Measurements from ENCODE around the gene HMCN1.

Gene HMCN1

GRCh38 chr1:185722098-185722497, 12.1 kb upstream of the HMCN1 start:
- Mint-ChIP-seq H3K27me3 (peaks cover 26% of the 10 kb centered on the region), H3K9me3 (no peaks in the 10 kb centered on the region), H3K4me1 (ENCODE audit: low read depth) (no peaks in the 10 kb centered on the region), H3K4me3 (no peak overlapping the region), H3K27ac (no peak overlapping the region), H3K36me3 (ENCODE audit: low read depth) (no peaks in the 10 kb centered on the region)

GRCh38 chr1:185727726-185728125, 6.5 kb upstream of the HMCN1 start:
- no peak overlapping the region for H3K4me3 Mint-ChIP-seq

GRCh38 chr1:185731446-185731845, 2.7 kb upstream of the HMCN1 start:
- H3K4me1 Mint-ChIP-seq (ENCODE audit: low read depth), result peaks cover 17% of the 10 kb centered on the region
- H3K27me3 Mint-ChIP-seq, result peaks cover 65% of the 10 kb centered on the region
- peaks cover 10% of the 10 kb centered on the region for H3K36me3 Mint-ChIP-seq (ENCODE audit: low read depth)
- H3K4me3 Mint-ChIP-seq, result no peak overlapping the region
- H3K27ac Mint-ChIP-seq, result no peak overlapping the region
- H3K9me3 Mint-ChIP-seq, result peaks cover 22% of the 10 kb centered on the region

More at GRCh38 chr1:185727726-185728125, 6.5 kb upstream of the HMCN1 start:
- peaks cover 10% of the 10 kb centered on the region for H3K36me3 Mint-ChIP-seq (ENCODE audit: low read depth)
- no peaks in the 10 kb centered on the region for H3K4me1 Mint-ChIP-seq (ENCODE audit: low read depth)
- no peak overlapping the region for H3K27ac Mint-ChIP-seq
- H3K9me3 Mint-ChIP-seq, result peaks cover 22% of the 10 kb centered on the region
- H3K27me3 Mint-ChIP-seq, result peaks cover 39% of the 10 kb centered on the region

GRCh38 chr1:185732951-185733350, 1.2 kb upstream of the HMCN1 start:
- peaks cover 17% of the 10 kb centered on the region for H3K4me1 Mint-ChIP-seq (ENCODE audit: low read depth)
- peaks cover 69% of the 10 kb centered on the region for H3K27me3 Mint-ChIP-seq
- H3K4me3 Mint-ChIP-seq, result no peak overlapping the region
- peaks cover 22% of the 10 kb centered on the region for H3K9me3 Mint-ChIP-seq
- H3K36me3 Mint-ChIP-seq (ENCODE audit: low read depth), result peaks cover 10% of the 10 kb centered on the region
- no peak overlapping the region for H3K27ac Mint-ChIP-seq

- H3K4me1 Mint-ChIP-seq (ENCODE audit: low read depth), result peaks cover 17% of the 10 kb centered on the region
- peaks cover 21% of the 10 kb centered on the region for H3K9me3 Mint-ChIP-seq
- peaks cover 10% of the 10 kb centered on the region for H3K36me3 Mint-ChIP-seq (ENCODE audit: low read depth)
- peak overlapping the region; percentile 67 for H3K4me3 Mint-ChIP-seq
- H3K27ac Mint-ChIP-seq, result no peak overlapping the region
- H3K27me3 Mint-ChIP-seq, result peaks cover 74% of the 10 kb centered on the region
Measured at GRCh38 chr1:185734929-185735700, 924 bp downstream of the HMCN1 start.

- Mint-ChIP-seq H3K4me3 (no peak overlapping the region), H3K27me3 (peaks cover 75% of the 10 kb centered on the region), H3K9me3 (peaks cover 19% of the 10 kb centered on the region), H3K27ac (no peak overlapping the region), H3K36me3 (ENCODE audit: low read depth) (peaks cover 9% of the 10 kb centered on the region), H3K4me1 (ENCODE audit: low read depth) (peaks cover 17% of the 10 kb centered on the region)
Measured at GRCh38 chr1:185735701-185736064, 1.5 kb downstream of the HMCN1 start.

- Mint-ChIP-seq H3K36me3 (ENCODE audit: low read depth) (no peaks in the 10 kb centered on the region), H3K4me1 (ENCODE audit: low read depth) (peaks cover 4% of the 10 kb centered on the region), H3K9me3 (peaks cover 16% of the 10 kb centered on the region), H3K27ac (no peak overlapping the region), H3K27me3 (peaks cover 48% of the 10 kb centered on the region), H3K4me3 (no peak overlapping the region)
Measured at GRCh38 chr1:185739967-185740366, 5.8 kb downstream of the HMCN1 start.

- Mint-ChIP-seq H3K4me3 (no peak overlapping the region), H3K27me3 (peaks cover 43% of the 10 kb centered on the region), H3K27ac (no peak overlapping the region), H3K9me3 (peaks cover 16% of the 10 kb centered on the region), H3K36me3 (ENCODE audit: low read depth) (no peaks in the 10 kb centered on the region), H3K4me1 (ENCODE audit: low read depth) (no peaks in the 10 kb centered on the region)
Measured at GRCh38 chr1:185741551-185741950, 7.4 kb downstream of the HMCN1 start.

- peaks cover 16% of the 10 kb centered on the region for H3K9me3 Mint-ChIP-seq
- H3K27ac Mint-ChIP-seq, result no peak overlapping the region
- H3K36me3 Mint-ChIP-seq (ENCODE audit: low read depth), result no peaks in the 10 kb centered on the region
- no peak overlapping the region for H3K4me3 Mint-ChIP-seq
- H3K27me3 Mint-ChIP-seq, result peaks cover 43% of the 10 kb centered on the region
- no peaks in the 10 kb centered on the region for H3K4me1 Mint-ChIP-seq (ENCODE audit: low read depth)
Measured at GRCh38 chr1:185742403-185742802, 8.2 kb downstream of the HMCN1 start.

GRCh38 chr1:185745165-185745564, 11.0 kb downstream of the HMCN1 start:
- no peaks in the 10 kb centered on the region for H3K4me1 Mint-ChIP-seq (ENCODE audit: low read depth)
- peaks cover 29% of the 10 kb centered on the region for H3K27me3 Mint-ChIP-seq
- peaks cover 11% of the 10 kb centered on the region for H3K9me3 Mint-ChIP-seq
- H3K4me3 Mint-ChIP-seq, result no peak overlapping the region
- no peak overlapping the region for H3K27ac Mint-ChIP-seq
- H3K36me3 Mint-ChIP-seq (ENCODE audit: low read depth), result no peaks in the 10 kb centered on the region

GRCh38 chr1:185759061-185759460, 24.9 kb downstream of the HMCN1 start:
- Mint-ChIP-seq H3K9me3 (no peaks in the 10 kb centered on the region), H3K4me1 (ENCODE audit: low read depth) (no peaks in the 10 kb centered on the region), H3K27me3 (peaks cover 32% of the 10 kb centered on the region), H3K36me3 (ENCODE audit: low read depth) (no peaks in the 10 kb centered on the region), H3K4me3 (no peak overlapping the region), H3K27ac (no peak overlapping the region)

- H3K27me3 Mint-ChIP-seq, result peaks cover 38% of the 10 kb centered on the region
- no peak overlapping the region for H3K4me3 Mint-ChIP-seq
- H3K4me1 Mint-ChIP-seq (ENCODE audit: low read depth), result no peaks in the 10 kb centered on the region
- H3K27ac Mint-ChIP-seq, result no peak overlapping the region
- H3K36me3 Mint-ChIP-seq (ENCODE audit: low read depth), result no peaks in the 10 kb centered on the region
- no peaks in the 10 kb centered on the region for H3K9me3 Mint-ChIP-seq
Measured at GRCh38 chr1:185761841-185762240, 27.6 kb downstream of the HMCN1 start.

- Mint-ChIP-seq H3K27ac (no peak overlapping the region), H3K27me3 (peaks cover 12% of the 10 kb centered on the region), H3K36me3 (ENCODE audit: low read depth) (no peaks in the 10 kb centered on the region), H3K4me1 (ENCODE audit: low read depth) (no peaks in the 10 kb centered on the region), H3K4me3 (no peak overlapping the region), H3K9me3 (no peaks in the 10 kb centered on the region)
Measured at GRCh38 chr1:185767508-185768120, 33.4 kb downstream of the HMCN1 start.

GRCh38 chr1:185768371-185768770, 34.2 kb downstream of the HMCN1 start:
- no peaks in the 10 kb centered on the region for H3K36me3 Mint-ChIP-seq (ENCODE audit: low read depth)
- H3K9me3 Mint-ChIP-seq, result no peaks in the 10 kb centered on the region
- no peaks in the 10 kb centered on the region for H3K4me1 Mint-ChIP-seq (ENCODE audit: low read depth)
- H3K27ac Mint-ChIP-seq, result no peak overlapping the region
- peaks cover 6% of the 10 kb centered on the region for H3K27me3 Mint-ChIP-seq
- no peak overlapping the region for H3K4me3 Mint-ChIP-seq

GRCh38 chr1:185769136-185769535, 34.9 kb downstream of the HMCN1 start:
- Mint-ChIP-seq H3K36me3 (ENCODE audit: low read depth) (no peaks in the 10 kb centered on the region), H3K27me3 (peaks cover 6% of the 10 kb centered on the region), H3K4me3 (no peak overlapping the region), H3K27ac (no peak overlapping the region), H3K4me1 (ENCODE audit: low read depth) (no peaks in the 10 kb centered on the region), H3K9me3 (no peaks in the 10 kb centered on the region)

- Mint-ChIP-seq H3K9me3 (no peaks in the 10 kb centered on the region), H3K4me3 (no peak overlapping the region), H3K4me1 (ENCODE audit: low read depth) (no peaks in the 10 kb centered on the region), H3K36me3 (ENCODE audit: low read depth) (no peaks in the 10 kb centered on the region), H3K27ac (no peak overlapping the region), H3K27me3 (no peaks in the 10 kb centered on the region)
Measured at GRCh38 chr1:185774394-185774793, 40.2 kb downstream of the HMCN1 start.
